Measurements from ENCODE around the gene VAV3.

VAV3 gene

GRCh38 chr1:107842241-107842640, 122.7 kb downstream of the VAV3 start:
- no peak for DNase-seq (ENCODE audit: low read depth in 2 of 2, low spot score in 1 of 2)

DNA sequence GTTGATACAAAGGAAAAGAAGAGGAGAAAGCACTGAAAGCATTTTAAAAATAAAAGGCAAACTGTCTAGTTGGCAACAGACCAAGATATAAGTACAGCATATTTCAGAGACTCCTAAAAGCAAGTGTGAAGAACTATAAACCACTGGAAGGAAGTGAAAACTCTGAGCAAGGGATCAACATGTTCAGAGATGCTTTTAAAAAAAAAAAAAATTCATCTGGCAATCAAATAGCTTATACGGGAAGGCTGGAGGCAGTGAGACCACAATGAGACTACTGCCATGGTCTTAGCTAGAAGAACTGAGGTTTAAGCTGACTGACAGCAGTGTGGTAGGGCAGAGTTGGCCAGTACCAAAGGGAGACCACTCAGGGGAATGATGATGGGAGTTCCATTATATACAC, 124.3 kb downstream of the VAV3 start:
- no peak for DNase-seq (ENCODE audit: low read depth in 2 of 2, low spot score in 1 of 2)

- no peak for DNase-seq (ENCODE audit: low read depth in 2 of 2, low spot score in 1 of 2)
These were observed 126.9 kb downstream of the VAV3 start for GRCh38 chr1:107838056-107838455.

DNA sequence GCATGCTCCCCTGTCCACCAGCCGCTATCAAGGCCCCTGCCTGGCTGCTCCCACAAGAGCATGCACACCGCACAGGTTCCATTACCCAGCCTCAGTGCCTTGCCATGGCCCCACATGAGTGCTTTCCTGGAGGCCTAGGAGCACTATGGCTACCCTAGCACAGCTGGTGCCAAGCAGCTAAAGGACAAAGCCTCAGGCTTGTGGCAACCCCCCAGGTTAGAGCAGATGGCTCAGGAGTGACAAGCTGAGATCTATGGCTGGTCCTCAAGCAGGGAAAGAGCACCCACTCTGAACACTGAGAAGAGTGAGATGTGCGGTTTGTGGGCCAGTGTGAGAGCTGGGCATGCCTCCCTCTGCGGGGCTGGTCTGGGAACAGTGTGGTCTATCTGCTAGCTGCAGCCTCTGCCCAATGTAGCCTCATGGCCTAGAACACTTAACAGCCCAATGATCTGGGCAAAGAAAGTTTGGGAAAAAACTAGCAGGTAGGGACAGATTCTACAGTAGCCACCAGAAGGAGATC, 129.8 kb downstream of the VAV3 start:
- no peak for DNase-seq (ENCODE audit: low read depth in 2 of 2, low spot score in 1 of 2)

- no peak for DNase-seq (ENCODE audit: low read depth in 2 of 2, low spot score in 1 of 2)
These were observed 131.9 kb downstream of the VAV3 start for GRCh38 chr1:107833061-107833460.

GRCh38 chr1:107831921-107832320, 133.1 kb downstream of the VAV3 start:
- no peak for DNase-seq (ENCODE audit: low read depth in 2 of 2, low spot score in 1 of 2)

DNA sequence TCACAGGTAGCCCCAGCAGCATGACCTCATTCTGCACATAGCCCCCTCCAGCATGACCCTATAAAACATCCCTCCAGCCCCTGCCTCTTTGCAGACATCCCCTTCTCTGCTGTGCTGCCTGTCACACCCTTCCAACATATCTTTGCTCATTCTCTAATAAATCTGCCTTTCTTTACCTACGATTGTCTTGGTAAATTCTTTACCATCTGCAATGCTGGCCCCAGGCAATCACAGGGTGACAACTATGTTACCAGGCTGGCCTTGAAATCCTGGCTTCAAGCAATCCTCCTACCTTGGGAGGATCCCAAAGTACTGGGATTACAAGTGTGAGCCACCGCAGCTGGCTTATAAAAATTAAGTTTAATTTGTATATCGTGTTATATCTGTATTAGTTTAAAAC, 134.5 kb downstream of the VAV3 start:
- no peak for DNase-seq (ENCODE audit: low read depth in 2 of 2, low spot score in 1 of 2)

DNA sequence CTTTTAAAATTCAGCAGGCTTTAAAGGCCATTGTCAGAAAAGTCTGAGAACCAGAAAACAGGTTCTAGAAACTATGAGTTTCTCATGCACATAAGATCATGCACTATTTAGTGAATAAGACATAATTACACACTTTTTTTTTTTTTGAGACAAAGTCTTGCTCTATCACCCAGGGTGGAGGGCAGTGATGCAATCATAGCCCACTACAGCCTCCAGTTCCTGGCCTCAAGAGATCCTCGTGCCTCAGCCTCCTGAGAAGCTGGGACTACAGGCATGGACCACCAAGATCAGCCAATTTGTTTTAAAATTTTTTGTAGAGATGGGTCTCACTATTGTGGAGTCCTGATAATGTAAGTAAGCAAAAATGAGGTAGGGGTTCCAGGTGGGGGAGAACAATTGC, 134.9 kb downstream of the VAV3 start:
- no peak for DNase-seq (ENCODE audit: low read depth in 2 of 2, low spot score in 1 of 2)

GRCh38 chr1:107829036-107829770, 135.8 kb downstream of the VAV3 start:
- DNase-seq (ENCODE audit: low read depth in 2 of 2, low spot score in 1 of 2) = no peak

DNA sequence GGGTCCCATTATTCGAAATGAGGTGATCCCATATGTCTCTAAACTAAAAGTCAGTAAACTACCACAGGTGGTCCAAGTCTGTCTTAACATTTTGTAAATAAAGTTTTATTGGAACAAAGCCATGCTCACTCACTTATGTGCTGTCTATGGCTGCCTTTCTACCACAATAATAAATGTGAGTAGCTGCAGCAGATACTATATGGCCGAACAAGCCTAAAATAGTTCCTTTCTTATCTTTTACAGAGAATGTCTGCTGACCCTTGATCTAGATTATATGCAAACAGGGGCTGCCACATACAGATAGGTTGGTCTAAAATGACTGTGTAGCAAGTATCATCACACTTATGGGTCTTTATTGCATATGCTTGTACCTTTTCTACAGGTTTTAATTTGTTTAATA, 140.0 kb downstream of the VAV3 start:
- DNase-seq (ENCODE audit: low read depth in 2 of 2, low spot score in 1 of 2) = no peak

DNA sequence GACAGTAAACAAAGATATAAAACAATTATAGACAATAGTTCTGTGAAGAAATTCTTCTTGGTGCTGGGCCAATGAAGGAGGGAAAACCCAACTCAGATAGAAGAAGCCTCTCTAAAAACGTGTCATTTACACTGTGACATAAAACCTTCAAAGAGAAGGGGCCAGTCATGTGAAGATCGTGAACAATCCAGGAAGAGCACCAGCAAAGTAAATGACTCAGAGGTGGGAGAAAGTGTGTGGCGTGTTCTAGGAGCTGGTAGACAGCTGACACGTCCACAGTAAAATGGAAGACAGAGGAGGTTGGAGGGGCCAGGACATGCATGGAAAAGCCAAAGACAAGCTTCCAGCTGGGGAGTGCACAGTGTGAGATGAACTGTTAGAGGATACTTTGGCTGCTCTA, 143.6 kb downstream of the VAV3 start:
- no peak for DNase-seq (ENCODE audit: low read depth in 2 of 2, low spot score in 1 of 2)

DNA sequence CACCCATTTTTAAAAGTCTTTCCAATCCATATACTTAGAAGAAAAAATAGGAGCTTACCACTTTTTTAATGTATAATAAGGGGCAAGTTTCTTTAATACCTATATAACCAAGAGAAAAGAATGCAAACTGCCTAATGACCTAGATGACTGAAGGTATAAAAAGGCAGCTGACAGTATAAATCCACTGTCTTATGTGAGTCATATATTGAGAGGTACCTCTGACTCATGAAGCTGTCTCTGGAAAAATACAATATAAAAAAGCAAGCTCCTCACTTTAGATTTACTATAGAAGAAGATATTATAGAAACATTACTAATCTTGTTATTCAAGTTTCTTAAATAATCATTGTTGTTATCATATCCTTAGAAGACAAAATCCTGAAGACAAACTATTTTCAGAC, 144.2 kb downstream of the VAV3 start:
- DNase-seq (ENCODE audit: low read depth in 2 of 2, low spot score in 1 of 2) = no peak

DNA sequence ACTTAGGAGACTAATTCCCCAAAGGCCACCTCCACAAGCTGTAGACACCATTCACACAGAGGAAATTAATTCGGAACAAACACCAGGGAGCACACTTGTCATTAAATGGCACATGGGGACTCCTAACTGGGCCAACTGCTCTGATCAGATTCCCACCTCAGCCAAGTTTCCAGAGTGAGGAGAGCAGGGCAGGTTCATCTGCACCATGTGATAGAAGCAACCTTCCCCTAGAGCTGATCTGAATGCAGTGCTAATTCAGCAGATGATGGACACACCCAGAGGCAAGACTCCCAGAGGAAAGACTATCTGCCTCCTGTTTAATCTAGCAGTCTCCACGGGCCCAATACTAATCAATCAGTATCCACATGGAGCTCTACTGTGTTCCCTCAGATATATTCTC, 147.0 kb downstream of the VAV3 start:
- no peak for DNase-seq (ENCODE audit: low read depth in 2 of 2, low spot score in 1 of 2)

DNA sequence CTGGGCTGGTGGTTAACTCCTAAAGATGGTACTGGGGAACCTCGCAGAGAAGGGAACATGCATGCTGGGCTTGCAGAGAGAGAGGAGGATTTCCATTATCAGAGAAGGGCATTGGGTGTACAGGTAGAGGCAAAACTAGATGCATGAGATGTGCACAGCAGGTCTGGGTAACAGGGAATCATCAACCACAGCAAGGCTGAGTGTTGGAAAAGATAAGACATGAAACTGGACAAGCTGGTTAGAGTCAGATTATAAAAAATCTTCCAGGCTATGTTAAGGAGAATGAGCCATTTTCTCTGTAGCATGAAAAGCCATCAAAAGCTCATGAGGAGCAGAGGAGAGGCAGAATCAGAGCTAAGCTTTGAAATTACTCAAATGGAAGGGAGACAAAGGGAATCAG, 147.8 kb downstream of the VAV3 start:
- no peak for DNase-seq (ENCODE audit: low read depth in 2 of 2, low spot score in 1 of 2)

DNA sequence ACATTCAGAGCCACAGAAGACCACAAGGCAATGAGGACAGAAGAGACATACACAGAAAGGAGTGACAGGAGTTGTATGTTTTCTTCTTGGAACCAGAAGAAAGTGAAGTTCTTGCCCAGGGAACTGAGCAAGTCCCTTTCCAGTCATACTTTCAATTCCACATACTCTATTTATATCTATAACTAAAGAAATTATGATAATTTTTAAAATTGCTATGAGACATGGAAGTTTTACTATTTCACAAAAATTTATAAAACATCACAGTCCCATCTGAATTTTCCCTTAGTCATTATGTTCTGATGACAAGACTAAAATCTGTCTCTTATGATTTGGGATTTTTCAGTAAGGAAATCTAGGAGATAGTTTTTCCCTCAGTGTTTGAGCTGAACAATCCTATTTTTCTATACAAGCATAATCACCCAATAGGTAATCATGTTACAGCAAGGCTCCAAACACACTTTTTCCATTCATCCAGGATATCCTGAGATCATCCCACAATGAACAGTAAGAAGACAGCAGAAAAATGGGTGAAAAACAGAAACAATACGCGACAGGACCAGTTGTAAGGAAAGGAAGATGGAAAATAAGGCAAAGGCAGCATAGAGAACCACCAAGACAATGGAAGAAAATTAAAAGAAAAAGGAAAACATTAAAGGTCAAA, 154.6 kb downstream of the VAV3 start:
- no peak for DNase-seq (ENCODE audit: low read depth in 2 of 2, low spot score in 1 of 2)

DNA sequence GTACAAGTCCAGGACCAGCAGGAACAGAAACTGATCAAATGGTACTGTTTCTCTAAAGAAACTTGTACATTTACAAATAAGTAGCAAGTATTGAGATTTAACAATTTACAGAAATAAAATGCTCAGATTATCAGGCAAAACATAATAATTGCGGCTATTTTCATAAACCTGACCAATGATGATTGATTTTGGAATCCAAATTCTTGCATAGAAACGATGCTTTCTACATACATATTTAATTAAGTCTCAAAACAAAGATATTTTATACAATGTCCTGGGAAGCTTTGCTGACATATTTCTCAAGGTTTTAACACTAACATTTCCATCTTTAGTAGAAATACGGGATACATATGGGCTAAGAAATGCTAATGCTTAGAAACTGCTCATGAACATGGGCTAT, 157.1 kb downstream of the VAV3 start:
- DNase-seq (ENCODE audit: low read depth in 2 of 2, low spot score in 1 of 2) = no peak

GRCh38 chr1:107807405-107807804, 157.6 kb downstream of the VAV3 start:
- no peak for DNase-seq (ENCODE audit: low read depth in 2 of 2, low spot score in 1 of 2)

GRCh38 chr1:107806902-107807301, 158.1 kb downstream of the VAV3 start:
- no peak for DNase-seq (ENCODE audit: low read depth in 2 of 2, low spot score in 1 of 2)

DNA sequence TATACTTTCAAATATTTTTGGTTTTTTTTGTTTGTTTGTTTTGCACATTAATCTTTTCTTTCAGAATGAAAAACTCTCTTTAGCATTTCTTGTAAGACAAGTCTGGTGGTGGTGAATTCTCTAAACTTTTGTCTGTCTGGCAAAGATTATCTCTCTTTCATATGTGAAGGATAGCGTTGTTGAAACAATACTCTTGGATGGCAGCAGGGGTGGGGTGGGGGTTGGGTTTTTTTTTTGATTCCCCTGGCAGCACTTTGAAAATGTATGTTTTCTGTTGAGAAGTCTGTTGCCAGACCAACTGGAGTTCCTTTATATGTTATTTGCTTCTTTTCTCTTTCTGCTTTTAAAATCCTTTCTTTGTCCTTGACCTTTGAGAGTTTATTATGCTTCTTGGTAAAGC, 160.2 kb downstream of the VAV3 start:
- no peak for DNase-seq (ENCODE audit: low read depth in 2 of 2, low spot score in 1 of 2)

DNA sequence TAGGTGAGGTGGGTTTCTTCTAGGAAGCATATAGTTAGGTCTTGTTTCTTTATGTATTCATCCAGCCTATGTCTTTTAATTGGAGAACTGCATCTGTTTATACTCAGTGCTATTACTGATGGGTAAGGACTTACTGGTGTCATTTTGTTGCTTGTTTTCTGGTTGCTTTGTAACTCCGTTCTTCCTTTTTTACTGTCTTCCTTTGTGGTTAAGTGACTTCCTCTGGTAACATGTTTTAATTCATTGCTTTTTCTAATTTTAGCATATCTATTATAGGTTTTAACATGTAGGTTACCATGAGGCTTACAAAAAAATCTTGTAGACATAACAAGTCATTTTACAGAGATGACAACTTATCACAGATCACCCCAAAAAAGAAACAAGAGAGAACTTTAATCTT, 160.8 kb downstream of the VAV3 start:
- no peak for DNase-seq (ENCODE audit: low read depth in 2 of 2, low spot score in 1 of 2)

DNA sequence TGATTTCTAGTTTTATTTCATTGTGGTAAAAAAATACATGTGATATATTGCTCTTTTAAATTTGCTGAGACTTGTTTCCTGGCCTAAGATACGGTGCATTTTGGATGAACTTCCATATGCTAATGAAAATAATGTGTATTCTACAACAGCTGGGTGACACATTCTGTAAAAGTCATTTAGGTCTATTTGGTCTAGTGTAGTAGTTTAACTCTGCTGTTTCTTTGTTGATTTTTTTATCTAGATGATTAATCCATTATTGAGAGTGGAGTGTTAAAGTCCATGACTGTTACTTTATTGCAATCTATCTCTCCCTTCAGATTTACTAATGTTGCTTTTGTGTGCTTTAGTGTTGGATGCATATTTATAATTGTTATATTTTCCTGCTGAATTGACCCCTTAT, 161.4 kb downstream of the VAV3 start:
- no peak for DNase-seq (ENCODE audit: low read depth in 2 of 2, low spot score in 1 of 2)

- no peak for DNase-seq (ENCODE audit: low read depth in 2 of 2, low spot score in 1 of 2)
These were observed 162.3 kb downstream of the VAV3 start for GRCh38 chr1:107802654-107803053.

DNA sequence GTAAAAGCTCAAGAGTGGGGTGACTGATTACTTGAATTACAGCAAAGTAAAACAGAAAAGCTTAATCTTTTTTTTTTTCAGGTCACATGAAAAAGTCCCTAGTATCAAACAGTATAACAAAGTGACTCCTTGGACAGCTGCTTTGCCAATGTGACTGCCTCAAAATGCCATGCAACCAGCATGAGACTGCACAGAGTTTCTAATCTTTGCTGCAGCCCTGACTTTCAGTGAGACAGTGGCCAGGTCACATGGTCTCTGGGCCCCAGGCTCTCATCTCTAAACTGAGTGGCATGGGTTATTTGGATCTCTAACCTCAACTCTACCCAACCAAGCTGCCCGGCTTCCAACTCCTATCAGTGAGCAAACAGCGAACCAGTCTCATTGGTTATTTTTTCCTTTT, 169.0 kb downstream of the VAV3 start:
- DNase-seq (ENCODE audit: low read depth in 2 of 2, low spot score in 1 of 2) = no peak
